Measurements from ENCODE around the gene MCCC1. TPM values are rescaled to one million over a fixed set of nuclear protein-coding genes. Genes with fewer than 3 reads are reported as not detected.
A peak's percentile ranks its signal among the peaks of the same experiment; 100 is the strongest.

MCCC1 gene
- total and polyA plus RNA-seq, 2 of the 13 experiments (the other 11 are each of a cell fraction or from before 2014, with no cell fraction given): 11.7 to 30.1 TPM

DNA sequence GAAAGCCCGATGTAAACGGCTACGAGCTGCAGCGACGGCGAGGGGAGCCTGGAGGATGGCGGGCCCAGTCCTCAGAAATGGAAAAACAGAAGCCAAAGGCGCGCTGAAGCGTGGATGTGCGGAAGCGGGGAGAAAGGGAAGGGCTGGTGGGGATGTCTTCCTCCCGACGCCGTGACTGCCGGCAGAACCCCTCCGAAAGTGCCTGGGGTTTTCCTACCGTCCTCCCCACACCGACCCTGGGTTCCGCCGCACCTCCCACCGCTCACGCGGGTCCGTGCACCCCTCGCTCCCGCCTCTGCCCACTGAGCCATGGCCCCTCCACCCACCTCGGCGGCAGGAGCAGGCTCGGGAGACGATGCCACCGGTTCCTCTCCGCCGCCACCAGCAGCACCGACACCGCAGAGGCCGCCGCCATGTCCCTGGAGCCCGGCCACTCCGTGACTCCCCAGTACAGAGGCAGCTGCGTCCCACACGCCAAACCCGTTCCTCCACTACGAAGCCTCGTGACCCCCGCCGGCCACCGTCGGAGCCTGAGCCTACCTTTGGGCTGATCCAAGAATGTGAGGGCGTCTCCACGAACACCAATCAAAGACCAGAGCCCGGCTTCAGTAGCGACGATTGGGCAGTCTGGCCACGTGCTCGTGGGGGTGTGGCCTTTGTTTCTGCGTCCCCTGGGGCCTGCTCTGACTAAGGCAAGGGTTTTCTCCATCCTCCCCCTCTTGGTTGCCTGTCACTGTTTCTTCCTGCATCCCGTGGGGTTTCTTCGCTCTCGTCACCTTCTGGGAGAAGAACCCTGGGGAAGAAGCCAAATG lies at the start of gene MCCC1 (continued):
- TF ChIP-seq, protein P1, sequence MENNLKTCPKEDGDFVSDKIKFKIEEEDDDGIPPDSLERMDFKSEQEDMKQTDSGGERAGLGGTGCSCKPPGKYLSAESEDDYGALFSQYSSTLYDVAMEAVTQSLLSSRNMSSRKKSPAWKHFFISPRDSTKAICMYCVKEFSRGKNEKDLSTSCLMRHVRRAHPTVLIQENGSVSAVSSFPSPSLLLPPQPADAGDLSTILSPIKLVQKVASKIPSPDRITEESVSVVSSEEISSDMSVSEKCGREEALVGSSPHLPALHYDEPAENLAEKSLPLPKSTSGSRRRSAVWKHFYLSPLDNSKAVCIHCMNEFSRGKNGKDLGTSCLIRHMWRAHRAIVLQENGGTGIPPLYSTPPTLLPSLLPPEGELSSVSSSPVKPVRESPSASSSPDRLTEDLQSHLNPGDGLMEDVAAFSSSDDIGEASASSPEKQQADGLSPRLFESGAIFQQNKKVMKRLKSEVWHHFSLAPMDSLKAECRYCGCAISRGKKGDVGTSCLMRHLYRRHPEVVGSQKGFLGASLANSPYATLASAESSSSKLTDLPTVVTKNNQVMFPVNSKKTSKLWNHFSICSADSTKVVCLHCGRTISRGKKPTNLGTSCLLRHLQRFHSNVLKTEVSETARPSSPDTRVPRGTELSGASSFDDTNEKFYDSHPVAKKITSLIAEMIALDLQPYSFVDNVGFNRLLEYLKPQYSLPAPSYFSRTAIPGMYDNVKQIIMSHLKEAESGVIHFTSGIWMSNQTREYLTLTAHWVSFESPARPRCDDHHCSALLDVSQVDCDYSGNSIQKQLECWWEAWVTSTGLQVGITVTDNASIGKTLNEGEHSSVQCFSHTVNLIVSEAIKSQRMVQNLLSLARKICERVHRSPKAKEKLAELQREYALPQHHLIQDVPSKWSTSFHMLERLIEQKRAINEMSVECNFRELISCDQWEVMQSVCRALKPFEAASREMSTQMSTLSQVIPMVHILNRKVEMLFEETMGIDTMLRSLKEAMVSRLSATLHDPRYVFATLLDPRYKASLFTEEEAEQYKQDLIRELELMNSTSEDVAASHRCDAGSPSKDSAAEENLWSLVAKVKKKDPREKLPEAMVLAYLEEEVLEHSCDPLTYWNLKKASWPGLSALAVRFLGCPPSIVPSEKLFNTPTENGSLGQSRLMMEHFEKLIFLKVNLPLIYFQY (CRISPR knock-in tag; IDR thresholded peaks at IDR 0.05; ENCODE audit: borderline replicate concordance): no peak; the same call in 1 of the 2 replicates
- TF ChIP-seq POLR2G (IDR thresholded peaks at IDR 0.05; ENCODE audit: low read depth, low read length) (peak; percentile 78), BHLHE40 (IDR thresholded peaks at IDR 0.05; ENCODE audit: low read length) (peak; percentile 60; the same call in 1 of the 2 replicates), ZNF83 (CRISPR knock-in tag; IDR thresholded peaks at IDR 0.05; ENCODE audit: borderline replicate concordance) (0 out of 2 replicates have a peak, but pooled peaks have one; percentile 40), ZFAT (CRISPR knock-in tag; conservative IDR thresholded peaks at IDR 0.05) (no peak), ZNF780A (CRISPR knock-in tag; IDR thresholded peaks at IDR 0.05) (no peak), ETV6 (CRISPR knock-in tag; conservative IDR thresholded peaks at IDR 0.05) (no peak), FOSL2 (CRISPR knock-in tag; IDR thresholded peaks at IDR 0.05) (peak; percentile 65), AHR (CRISPR knock-in tag; IDR thresholded peaks at IDR 0.05) (0 out of 2 replicates have a peak, but pooled peaks have one; percentile 68), NR2F2 (IDR thresholded peaks at IDR 0.05; ENCODE audit: borderline replicate concordance, low read depth) (no peak), CEBPB (IDR thresholded peaks at IDR 0.05; ENCODE audit: borderline replicate concordance, low read depth, low read length) (no peak), ZFP36L1 (CRISPR knock-in tag; IDR thresholded peaks at IDR 0.05) (0 out of 2 replicates have a peak, but pooled peaks have one; percentile 49), ZNF441 (CRISPR knock-in tag; IDR thresholded peaks at IDR 0.05; ENCODE audit: borderline replicate concordance) (no peak), ZNF761 (CRISPR knock-in tag; conservative IDR thresholded peaks at IDR 0.05) (peak; percentile 73; the same call in 1 of the 2 replicates), MYC (CRISPR knock-in tag; IDR thresholded peaks at IDR 0.05; ENCODE audit: borderline replicate concordance) (peak; percentile 89; the same call in 1 of the 2 replicates), ZBTB42 (CRISPR knock-in tag; IDR thresholded peaks at IDR 0.05) (no peak), FOXM1 (CRISPR knock-in tag; IDR thresholded peaks at IDR 0.05) (no peak), KMT2B (CRISPR knock-in tag; IDR thresholded peaks at IDR 0.05) (peak; percentile 88), RFXANK (CRISPR knock-in tag; IDR thresholded peaks at IDR 0.05) (0 out of 2 replicates have a peak, but pooled peaks have one; percentile 58), PRPF4 (IDR thresholded peaks at IDR 0.05; ENCODE audit: low read depth, low read length, poor library complexity, severe bottlenecking) (no peak), ZNF616 (CRISPR knock-in tag; IDR thresholded peaks at IDR 0.05; ENCODE audit: low read depth) (peak; percentile 92), ZSCAN31 (CRISPR knock-in tag; IDR thresholded peaks at IDR 0.05; ENCODE audit: low read depth) (peak; percentile 81), ZBTB38 (CRISPR knock-in tag; IDR thresholded peaks at IDR 0.05) (peak; percentile 54), ZNF737 (CRISPR knock-in tag; IDR thresholded peaks at IDR 0.05; ENCODE audit: borderline replicate concordance) (no peak), ZNF709 (CRISPR knock-in tag; IDR thresholded peaks at IDR 0.05) (peak; percentile 84; the same call in 1 of the 2 replicates)
- TF ChIP-seq, protein P2, sequence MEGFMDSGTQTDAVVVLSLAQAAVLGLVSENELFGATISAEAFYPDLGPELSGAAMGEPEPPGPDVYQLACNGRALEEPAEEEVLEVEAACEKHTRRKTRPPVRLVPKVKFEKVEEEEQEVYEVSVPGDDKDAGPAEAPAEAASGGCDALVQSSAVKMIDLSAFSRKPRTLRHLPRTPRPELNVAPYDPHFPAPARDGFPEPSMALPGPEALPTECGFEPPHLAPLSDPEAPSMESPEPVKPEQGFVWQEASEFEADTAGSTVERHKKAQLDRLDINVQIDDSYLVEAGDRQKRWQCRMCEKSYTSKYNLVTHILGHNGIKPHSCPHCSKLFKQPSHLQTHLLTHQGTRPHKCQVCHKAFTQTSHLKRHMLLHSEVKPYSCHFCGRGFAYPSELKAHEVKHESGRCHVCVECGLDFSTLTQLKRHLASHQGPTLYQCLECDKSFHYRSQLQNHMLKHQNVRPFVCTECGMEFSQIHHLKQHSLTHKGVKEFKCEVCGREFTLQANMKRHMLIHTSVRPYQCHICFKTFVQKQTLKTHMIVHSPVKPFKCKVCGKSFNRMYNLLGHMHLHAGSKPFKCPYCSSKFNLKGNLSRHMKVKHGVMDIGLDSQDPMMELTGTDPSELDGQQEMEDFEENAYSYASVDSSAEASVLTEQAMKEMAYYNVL (CRISPR knock-in tag; IDR thresholded peaks at IDR 0.05; ENCODE audit: borderline replicate concordance): peak; percentile 76; the same call in 1 of the 2 replicates

Measured in HepG2 (cell line).